Brain pericyte (primary cell): ENCODE measurements around the gene MDFIC.
A peak's percentile ranks its signal among the peaks of the same experiment; 100 is the strongest.

Experiments used
- DNase-seq: peaks from one replicate; pipeline ENCODE4 v3.0.0-alpha.2; 2012; ENCODE audit warnings: low read depth, low spot score

MDFIC gene

DNA sequence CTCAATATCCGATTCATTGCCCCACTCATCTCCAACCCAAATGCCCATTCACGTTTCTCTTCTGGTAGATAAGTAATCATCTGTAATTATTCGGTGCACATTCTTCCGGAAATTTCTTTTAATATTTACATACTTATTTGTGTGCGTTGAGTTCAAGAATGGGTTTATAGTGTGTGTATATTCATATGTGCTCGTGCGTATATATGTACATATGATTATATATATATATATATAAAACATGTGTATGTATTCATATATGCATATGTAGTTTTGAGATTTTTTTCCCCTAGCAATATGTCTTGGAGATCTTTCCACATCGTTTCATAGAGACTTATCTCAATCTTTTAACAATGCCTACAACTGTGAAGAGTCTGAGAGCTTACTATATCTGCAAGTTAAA, 118.2 kb downstream of the MDFIC start:
- no peak for DNase-seq

DNA sequence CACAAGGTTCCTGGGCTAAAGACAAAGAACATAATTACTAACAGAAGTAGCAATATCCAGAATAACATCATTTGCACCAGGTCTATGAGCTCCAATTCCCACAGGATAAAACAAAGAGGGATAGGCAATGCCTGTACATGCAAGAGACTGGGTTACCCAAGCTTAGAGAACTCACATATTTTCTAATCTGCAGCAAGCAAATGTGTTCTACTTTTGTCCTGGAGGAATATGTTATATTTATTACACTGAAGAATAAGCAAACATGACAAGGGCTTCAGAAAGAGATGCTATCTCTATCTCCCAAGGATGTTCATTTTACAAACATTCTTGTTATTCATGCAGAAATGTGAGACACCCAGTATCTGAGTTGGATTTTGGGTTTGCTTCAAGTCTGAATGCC, 118.6 kb downstream of the MDFIC start:
- no peak for DNase-seq

DNA sequence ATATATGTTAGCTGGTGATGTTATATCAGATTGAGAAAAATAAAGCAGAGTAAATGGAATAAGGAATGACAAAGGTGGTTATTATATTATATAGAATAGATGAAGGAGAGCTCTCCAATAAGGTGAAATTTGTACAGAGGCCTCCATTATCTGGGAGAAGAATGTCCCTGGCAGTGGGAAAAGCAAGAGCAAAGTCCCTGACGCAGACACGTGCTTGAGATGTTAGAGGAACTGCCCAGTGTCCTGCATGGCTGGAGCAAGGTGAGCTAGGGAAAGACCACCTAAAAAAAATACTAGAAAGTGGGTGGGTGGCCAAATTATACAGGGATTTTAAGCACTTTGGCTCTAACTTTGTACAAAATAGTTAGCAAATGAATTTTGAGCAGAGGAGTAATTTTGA, 120.7 kb downstream of the MDFIC start:
- no peak for DNase-seq

DNA sequence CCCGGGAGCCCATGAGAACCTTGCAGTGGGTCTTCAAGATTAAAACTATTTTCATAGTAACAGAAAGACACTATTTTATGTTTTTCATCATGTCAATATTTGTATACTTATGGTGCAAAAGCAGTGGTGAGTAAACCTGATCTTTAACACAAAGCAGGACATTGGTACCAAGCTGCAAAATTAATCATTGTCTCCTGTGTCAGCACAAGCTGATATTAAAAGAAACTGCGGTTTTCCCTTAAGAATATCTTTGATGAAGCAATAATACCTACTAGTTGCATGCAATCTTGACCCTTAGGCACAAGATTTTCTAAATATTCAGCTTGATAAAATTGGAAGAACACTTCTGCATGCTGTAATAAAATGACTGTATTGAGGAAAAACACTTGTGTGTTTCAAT, 121.7 kb downstream of the MDFIC start:
- DNase-seq: no peak

DNA sequence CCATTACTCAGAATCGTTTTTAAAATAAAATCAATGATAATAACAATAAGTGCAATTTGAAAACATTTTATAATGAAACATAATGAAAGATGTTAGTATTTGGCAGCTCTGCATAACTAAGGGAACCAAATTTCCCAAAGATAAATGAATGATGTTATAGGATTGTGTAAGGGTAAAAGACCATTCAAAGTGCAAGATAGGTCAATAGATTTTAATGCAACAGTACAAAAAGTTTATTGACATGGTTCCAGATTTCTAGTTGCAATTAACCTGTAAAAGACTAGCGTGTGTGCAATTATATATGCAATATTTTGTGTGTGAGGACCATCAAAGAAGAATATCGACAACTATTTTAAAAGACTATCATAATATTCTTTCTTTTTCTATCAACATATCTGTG, 122.3 kb downstream of the MDFIC start:
- DNase-seq: no peak

DNA sequence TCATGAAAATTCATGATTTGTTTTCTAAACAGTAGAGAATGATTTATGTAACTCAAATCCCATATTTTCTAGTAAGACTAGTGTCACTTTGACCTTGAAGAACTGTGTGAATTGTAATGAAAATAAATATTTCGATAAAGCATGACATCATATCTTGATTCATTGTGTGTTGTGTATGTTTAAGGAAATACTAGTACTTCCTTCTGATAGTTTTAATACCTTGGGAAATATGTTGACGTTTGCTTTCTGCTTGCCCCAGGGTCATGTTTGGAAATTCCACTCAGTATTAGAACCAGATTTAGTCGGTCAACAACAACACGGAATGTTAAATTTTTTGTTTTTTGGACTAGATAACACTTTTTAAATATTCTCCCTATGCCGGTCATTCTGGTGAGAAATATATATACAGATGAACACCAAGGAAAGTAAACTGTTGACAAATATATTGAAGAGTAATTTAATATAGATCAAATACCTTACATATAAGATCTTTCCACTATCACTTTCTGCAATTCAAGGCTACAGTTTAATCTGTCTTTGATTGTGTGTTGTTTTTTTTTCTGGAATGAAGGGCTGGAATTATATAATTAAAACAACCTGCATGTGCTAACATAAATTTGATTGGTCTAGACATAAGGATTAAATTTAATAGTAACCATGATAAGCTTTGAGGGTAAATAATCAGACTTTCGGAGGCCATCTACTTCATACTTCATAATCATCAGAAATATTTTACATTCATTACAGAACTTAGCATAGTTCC, 126.2 kb downstream of the MDFIC start:
- DNase-seq: peak; percentile 60

DNA sequence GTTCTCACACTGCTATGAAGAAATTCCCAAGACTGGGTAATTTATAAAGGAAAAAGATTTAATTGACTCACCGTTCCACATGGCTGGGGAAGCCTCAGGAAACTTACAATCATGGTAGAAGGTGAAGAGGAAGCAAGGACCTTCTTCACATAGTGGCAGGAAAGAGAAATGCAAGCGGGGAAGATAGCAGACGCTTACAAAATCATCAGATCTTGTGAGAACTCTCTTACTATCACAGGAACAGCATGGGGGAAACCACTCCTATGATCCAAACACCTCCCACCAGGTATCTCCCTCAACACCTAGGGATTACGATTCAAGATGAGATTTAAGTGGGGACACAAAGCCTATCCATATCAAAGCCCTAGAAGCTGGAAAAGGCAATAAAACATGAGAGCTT, 130.8 kb downstream of the MDFIC start:
- DNase-seq: no peak

DNA sequence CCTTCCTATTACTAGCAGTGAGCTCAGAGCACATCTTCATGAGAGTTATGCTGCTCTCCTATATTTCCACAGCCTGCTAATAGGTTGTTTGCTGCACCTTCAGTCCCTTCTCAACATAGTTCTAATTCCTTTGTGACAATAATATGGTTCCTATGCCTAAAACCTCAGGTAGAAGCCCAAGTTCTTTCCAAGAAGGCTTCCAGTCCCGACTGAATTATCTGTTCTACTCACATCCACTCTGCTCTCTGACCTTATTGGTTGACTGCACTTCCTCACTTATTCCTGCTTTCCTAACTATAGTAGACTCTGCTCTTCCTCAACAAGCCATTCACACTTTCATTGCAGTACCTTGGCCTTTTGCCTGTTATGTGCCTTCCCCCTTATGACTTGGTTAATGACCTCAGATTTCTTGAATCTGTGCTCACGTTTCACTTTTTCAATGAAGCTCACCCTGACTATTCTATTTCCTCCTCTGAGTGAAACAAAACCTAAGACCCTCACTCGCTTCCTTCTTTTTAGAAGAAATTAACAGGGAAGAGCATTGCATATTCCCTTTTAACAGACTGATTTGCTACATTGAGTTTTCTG, 132.7 kb downstream of the MDFIC start:
- no peak for DNase-seq

DNA sequence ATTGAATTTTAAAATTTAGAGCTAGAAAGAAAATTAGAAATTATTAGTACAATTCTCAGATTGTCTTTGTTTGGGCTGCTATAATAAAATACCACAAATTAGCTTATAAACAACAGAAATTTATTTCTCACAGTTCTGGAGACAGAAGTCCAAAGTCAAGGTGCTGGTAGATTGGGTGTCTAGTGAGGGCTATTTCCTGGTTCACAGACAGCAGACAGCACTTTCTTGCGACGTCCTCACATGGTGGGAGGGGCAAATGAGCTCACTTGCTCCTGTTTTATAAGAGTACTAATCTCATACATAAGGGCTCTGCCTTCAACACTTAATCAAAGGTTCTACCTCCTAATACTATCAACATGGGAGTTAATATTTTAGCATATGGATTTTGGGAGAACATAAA, 134.1 kb downstream of the MDFIC start:
- DNase-seq: no peak

DNA sequence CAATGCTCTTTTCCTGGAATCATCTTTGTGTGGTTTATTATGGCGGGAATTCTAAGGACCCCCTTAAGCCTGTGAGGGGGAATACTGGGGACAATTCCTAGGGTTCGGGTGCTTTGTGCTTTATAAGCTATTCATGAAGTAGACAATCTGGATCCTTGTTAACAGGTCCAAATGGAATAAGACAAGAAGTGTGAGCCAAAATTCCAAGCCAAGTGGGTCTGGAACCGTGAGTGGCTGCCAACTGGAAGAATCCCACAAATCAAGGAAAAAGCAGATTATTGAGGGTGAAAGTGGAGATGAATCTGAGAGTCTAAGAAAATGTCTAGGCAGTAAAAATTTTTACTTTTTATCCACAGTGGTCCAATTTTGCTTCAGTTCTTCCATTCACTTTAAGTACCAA, 136.8 kb downstream of the MDFIC start:
- DNase-seq: no peak

DNA sequence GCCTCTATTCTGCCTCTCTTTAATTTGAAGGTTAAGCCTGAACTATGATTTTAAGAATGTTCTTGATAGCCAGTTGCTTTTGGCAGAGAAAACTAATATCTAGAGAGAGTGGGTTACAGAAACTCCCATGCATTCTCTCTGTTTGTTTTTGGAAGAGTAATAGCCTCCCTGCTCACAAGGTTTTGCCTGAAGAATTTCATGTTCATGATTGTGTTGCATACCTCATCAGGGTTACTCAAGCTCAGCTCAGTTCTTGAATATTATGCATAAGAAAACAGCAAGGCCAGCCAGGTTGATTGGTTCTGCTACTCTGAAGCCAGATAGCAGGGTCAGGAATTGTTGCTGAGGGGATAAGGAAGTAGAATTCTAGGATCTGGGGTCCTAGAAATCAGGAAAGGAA, 137.4 kb downstream of the MDFIC start:
- no peak for DNase-seq

DNA sequence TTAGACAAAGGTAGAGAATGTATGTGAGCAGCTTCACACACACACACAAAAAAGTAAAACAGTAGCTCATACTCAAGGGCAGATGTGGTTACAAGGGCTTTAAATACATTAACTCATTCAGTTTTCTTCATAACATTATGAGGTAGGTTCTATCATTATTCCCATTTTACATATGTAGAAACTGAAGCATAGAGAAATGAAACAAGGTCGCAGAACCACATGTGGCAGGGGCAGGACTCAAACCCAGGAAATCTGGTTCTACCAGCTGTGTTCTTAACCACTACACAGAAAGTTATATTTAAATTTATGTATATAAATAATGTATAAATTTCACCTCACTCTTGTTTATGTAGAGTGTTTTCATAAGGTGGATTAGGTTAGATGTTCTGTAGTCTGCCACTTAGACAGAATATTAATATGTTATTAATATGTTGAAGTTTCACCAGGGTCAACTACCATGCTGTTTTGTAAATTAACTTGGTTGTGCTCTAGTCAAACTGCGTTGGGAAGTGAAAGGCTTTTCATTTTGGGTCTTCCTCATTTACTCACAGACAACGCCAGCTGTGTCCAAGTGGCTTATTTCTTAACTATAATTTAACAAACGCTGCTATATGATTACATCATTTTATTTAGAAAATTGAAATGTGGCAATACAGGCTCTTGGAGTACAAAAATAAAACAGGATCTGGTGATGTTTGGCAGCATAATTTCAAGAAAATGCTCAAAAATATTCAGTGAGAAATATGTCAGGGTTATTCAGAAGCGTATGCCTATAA, 138.4 kb downstream of the MDFIC start:
- no peak for DNase-seq

DNA sequence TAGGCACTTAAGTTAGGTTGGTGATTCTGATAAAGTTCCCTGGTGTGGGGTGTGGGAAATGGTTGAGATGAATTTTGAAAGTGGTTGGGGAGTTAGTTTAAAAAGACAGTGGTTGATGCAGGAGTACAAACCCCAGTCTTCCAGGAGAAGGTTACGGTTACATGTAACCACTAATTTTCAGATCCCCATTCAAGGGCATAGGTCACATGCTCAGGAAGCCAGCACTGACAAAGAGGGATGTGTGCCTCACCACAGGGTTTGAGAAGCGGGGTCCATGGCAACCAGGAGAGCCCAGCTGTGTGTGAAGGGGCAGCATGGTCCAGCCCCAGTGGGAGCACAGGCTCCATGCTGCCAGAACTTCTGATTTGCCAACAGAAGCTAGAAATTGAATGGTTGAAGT, 144.2 kb downstream of the MDFIC start:
- no peak for DNase-seq

DNA sequence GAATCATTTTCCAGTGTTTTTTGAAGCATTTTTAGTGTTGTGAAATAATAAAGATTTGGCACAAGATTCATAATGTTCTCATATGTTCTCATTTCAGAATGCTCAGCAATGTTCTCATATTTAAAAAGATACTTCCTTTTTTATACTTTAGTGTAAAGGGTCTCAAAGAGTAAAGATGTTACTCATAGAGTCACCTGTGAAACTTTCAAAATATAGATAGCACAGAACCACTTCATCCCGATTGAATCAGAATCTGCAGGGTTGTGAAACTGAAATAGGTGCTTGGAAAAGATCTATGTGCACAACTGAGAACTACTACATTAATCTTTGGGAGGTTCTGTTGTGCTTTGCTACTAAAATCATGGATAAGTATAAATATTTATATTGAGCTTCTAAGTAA, 144.7 kb downstream of the MDFIC start:
- no peak for DNase-seq

DNA sequence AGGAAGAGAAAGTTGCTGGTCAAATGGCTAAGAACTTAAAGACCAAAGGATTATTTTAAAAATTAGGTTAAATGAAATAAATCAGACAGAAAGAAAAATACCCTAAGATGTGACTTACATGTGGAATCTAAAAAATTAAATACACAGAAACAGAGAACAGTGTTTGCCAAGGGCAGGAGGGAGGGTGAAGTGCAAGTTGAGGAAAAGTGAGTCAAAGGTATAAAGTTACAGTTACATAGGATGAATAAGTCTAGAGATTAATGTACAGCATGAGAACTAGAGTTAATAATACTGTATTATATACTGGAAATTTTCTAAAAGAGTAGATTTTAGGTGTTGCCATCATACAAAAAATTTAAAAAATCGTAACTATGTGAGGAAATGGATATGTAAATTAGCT, 146.3 kb downstream of the MDFIC start:
- DNase-seq: no peak
